ENCODE data around the gene CCBE1.

GRCh38 chr18:59528866-59529265 lies 168.4 kb downstream of the CCBE1 start:
- no peak for TF ChIP-seq CTCF (conservative IDR thresholded peaks at IDR 0.05)
- no peak for TF ChIP-seq ZFX (IDR thresholded peaks at IDR 0.05)

Measured in C4-2B (cell line).